Esophagus muscularis mucosa (tissue), 4 donors: Measurements from ENCODE around the gene CFAP47.

Experiments used
- CTCF ChIP-seq, 3 experiments: fragments of 200-600 bp in 2 of 3; fragments of 450-650 bp in 1 of 3; sonication (generic) in 2 of 3; IDR thresholded peaks; one replicate each; pipeline ENCODE4 v1.5.1; 2017 to 2019; ENCODE audit warnings: antibody characterized with exemption in 3 of 3, mild to moderate bottlenecking in 2 of 3, moderate library complexity in 1 of 3
- EP300 ChIP-seq: sonication (generic); formaldehyde crosslinking; IDR thresholded peaks from one replicate; pipeline ENCODE4 v1.6.1; 2017; ENCODE audit warnings: antibody characterized with exemption
- POLR2A ChIP-seq: fragments of 450-650 bp; IDR thresholded peaks from one replicate; pipeline ENCODE4 v1.6.1; 2017; ENCODE audit warnings: antibody characterized with exemption, moderate library complexity, mild to moderate bottlenecking, low read depth
- POLR2AphosphoS5 ChIP-seq, 2 donors: sonication (generic); formaldehyde crosslinking; IDR thresholded peaks; one replicate each; pipeline ENCODE4 v1.6.1; 2017; ENCODE audit warnings: antibody characterized with exemption in 2 of 2

- TF ChIP-seq CTCF (IDR thresholded peaks at IDR 0.05) (no peak), POLR2A (no peak), POLR2AphosphoS5 (IDR thresholded peaks at IDR 0.05) (no peak), EP300 (no peak)
These were observed 167.8 kb downstream of the CFAP47 start for GRCh38 chrX:36087366-36087765.
